Fibroblast of pulmonary artery (primary cell): Measurements from ENCODE around the gene COL19A1.
"Not testable (repeated sequence)": the region's sequence is repeated elsewhere in the genome, so short reads cannot be mapped to it uniquely, and the experiment has no call there.

Experiments
- DNase-seq: peaks from one replicate; pipeline ENCODE4 v3.0.0-alpha.2; 2010; ENCODE audit warnings: low read depth
- H3K4me3 ChIP-seq: replicated peaks from 2 replicates; pipeline ENCODE4 v1.5.1; 2011; ENCODE audit warnings: low read depth, mild to moderate bottlenecking, control low read depth, low read length, moderate library complexity
- CTCF ChIP-seq: IDR thresholded peaks from 2 replicates; pipeline ENCODE4 v1.5.1; 2011; ENCODE audit warnings: mild to moderate bottlenecking, control low read depth, low read length, inconsistent platforms; ENCODE audit errors: missing control alignments

COL19A1 gene

GRCh38 chr6:69984506-69984905 lies 118.2 kb downstream of the COL19A1 start:
- no peak overlapping the region for H3K4me3 ChIP-seq
- no peak for DNase-seq
- TF ChIP-seq CTCF, result no peak

GRCh38 chr6:69985180-69985579 lies 118.8 kb downstream of the COL19A1 start:
- H3K4me3 ChIP-seq, result no peak overlapping the region
- TF ChIP-seq CTCF, result no peak
- DNase-seq, result no peak

GRCh38 chr6:69987550-69987949 lies 121.2 kb downstream of the COL19A1 start:
- no peak for TF ChIP-seq CTCF
- no peak for DNase-seq
- H3K4me3 ChIP-seq, result no peak overlapping the region

- no peak overlapping the region for H3K4me3 ChIP-seq
- no peak for DNase-seq
- TF ChIP-seq CTCF, result no peak
Observed at GRCh38 chr6:69988458-69989126, 122.2 kb downstream of the COL19A1 start.

GRCh38 chr6:69994251-69994650 lies 127.9 kb downstream of the COL19A1 start:
- H3K4me3 ChIP-seq, result no peak overlapping the region
- no peak for TF ChIP-seq CTCF
- no peak for DNase-seq

GRCh38 chr6:70008189-70008588 lies 141.8 kb downstream of the COL19A1 start:
- DNase-seq, result no peak
- no peak overlapping the region for H3K4me3 ChIP-seq
- TF ChIP-seq CTCF, result no peak

GRCh38 chr6:70010339-70010738 lies 144.0 kb downstream of the COL19A1 start:
- not testable (repeated sequence) for H3K4me3 ChIP-seq, DNase-seq

GRCh38 chr6:70023201-70023600 lies 156.8 kb downstream of the COL19A1 start:
- DNase-seq, H3K4me3 ChIP-seq: not testable (repeated sequence)
